ENCODE results near the gene GPC3.

Gene GPC3

GRCh38 chrX:133881007-133881406 is 104.4 kb downstream of the GPC3 start:
- no peak for DNase-seq

GRCh38 chrX:133880032-133880443 is 105.4 kb downstream of the GPC3 start:
- DNase-seq, result peak; percentile 41

DNA sequence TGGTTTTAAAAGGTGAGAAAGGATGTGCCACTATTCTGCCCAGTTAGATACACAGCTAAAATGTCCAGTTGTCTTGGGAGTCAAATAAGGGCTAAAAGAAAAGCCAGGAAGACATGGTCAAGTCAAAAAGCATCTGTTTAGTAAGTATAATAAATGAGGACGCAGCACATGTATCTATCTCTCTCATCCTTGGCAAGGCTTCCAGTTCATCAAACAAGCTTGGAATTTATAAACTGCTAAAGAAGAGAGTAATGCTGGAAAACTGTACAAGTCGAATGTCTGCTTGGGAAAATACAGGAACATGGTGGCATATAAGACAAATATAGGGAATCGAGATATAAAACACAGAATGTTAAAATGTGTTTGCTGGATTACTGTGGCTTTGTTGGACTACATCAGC is 106.7 kb downstream of the GPC3 start:
- no peak for DNase-seq

GRCh38 chrX:133876646-133877045 is 108.7 kb downstream of the GPC3 start:
- no peak for DNase-seq

DNA sequence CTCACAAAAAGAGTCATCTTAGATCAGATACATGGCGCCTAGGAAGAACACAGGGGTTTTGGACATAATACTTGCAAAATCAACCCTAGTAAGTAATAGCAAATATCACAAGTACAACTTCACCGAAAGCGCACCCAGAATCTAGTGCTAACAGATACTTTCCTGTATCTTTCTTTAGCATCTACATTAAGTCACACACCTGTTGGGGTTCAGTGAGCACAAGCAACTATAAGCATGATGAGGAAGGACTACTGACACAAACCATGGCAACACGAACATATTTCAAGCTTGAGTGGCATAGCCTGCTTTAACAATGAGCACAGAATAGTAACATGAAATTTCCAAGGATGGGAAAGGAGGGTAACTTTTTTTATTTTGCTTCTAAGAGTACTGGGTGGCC is 116.1 kb downstream of the GPC3 start:
- no peak for DNase-seq

GRCh38 chrX:133868682-133869081 is 116.7 kb downstream of the GPC3 start:
- DNase-seq, result peak; percentile 4

- no peak for DNase-seq
Measured at GRCh38 chrX:133868250-133868649, 117.1 kb downstream of the GPC3 start.

DNA sequence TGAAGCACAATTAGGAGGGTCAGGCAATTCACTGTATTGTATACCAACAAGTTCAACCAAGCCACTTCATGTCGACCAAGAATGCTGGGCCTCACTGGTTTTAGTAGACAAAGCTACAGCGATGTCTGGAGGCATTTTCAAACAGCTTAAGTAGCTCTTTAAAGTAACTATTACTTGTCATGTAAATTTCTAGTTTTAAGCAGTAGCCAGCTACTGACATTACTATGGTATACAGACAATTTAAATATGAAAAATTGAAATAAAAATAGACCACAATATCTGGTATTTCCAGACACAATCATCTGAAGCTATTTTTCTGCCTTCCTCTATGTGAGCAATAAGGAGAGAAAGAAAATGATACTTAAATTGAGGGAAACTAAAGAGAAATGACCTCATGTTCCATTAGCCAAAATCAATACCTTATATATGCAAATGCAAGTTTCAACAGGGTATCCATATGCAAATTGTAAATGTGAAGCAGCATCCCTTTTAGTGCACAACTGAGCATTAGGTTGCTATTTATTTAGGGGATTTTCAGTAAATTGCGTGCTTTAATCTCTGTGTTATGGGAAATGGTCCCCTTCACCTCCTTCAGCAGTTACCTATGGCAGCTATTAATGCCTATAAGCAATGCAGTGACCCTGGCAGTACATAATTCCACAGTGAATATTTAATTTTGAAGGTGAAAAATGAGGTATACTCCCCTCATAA is 119.5 kb downstream of the GPC3 start:
- DNase-seq, result no peak

DNA sequence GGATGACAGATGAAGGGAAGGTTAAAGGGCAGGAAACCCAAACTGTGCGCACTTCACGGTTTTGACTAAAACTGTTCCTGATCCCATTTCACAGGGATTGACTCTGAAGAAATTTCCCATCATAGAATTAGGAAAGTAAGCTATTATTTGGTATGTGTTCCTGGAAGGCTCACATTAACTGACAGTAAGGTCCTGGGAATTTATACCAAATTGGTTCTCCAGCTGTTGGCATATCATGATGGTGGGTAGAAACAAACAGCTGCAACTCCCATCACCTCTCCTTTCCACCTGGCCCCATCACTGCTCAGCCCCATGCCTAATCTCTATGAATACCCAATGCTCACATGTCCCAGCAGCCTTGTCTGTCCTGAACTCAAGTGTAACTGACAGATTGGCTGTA is 121.2 kb downstream of the GPC3 start:
- no peak for DNase-seq

DNA sequence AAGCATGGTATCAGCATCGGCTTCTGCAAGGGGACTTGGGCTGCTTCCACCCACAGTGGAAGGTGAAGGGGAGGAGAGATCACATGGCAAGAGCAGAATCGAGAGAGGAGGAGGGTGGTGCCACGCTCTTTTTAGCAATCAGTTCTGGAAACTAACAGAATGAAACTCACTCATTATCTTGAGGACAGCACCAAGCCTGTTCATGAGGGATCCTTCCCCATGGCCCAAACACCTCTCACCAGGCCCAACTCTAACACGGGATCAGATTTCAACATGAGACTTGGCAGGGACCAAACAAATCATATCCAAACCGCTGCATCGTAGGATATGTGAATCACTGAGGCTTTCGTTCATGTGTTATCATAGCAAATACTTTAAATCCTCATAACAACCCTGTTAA is 125.5 kb downstream of the GPC3 start:
- DNase-seq, result peak; percentile 9

GRCh38 chrX:133859336-133859735 is 126.1 kb downstream of the GPC3 start:
- peak; percentile 49 for DNase-seq

- DNase-seq, result no peak
Measured at GRCh38 chrX:133857640-133858269, 127.6 kb downstream of the GPC3 start.

DNA sequence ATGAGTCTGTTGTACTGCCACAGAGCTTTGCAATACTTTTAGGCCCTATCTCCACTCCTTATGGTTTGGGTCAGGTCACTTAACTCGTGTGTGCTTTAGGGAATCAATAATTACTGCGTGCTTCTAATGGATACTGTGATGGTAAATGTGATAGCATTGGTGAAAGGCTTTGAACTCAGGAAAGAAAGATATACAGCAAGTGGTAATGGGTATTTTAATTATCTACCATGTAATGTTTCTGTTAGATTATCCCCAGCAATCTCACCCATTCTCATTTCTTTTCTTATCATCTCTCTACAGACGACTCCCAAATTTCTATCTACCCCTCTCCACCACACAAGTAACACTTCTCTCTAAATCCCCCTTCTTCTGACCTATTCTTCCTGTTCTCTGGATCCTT is 128.6 kb downstream of the GPC3 start:
- DNase-seq, result no peak

GRCh38 chrX:133854290-133854689 is 131.1 kb downstream of the GPC3 start:
- no peak for DNase-seq

DNA sequence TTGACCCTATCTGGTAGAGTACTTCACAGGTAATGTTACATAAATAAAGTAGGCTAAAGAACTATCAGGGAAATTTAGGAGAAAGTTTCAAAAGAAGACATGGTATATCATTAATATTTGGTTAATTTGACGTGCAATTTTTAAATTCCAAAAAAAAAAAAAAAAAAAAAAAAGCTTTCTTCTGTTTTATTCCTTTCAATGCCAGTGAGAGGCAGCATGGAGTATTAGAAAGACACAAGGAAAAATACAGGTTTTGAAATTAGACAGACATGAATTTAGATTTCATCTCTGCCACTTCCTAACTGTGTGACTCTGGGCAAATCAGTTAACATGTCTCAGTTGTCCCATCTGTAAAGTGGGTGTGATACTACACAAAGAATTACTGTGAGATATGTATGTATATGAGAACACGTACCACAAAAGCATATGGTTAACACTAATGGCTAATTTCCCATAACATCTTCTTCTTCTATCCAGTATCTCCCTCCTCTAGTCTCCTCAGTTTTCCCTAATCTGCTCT is 132.5 kb downstream of the GPC3 start:
- no peak for DNase-seq

- no peak for DNase-seq
Measured at GRCh38 chrX:133852401-133852800, 133.0 kb downstream of the GPC3 start.

DNA sequence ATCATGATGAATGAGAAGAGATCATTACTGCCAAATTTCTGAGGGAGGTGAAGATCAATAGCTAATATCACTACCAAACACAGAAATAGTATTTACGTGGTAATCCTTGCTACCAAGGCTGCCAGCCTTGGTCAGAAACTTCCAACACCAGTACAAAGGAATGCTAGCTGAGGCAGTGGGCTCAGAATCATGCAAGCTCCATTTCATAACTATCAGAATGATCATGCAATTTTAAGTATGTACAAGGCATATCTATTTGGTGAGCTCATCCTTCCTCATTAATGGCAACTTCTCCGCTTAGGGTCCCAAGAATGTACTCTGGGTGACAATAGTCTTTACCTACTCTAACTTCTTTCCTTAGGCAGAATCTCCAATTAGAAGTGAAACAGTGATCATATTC is 135.0 kb downstream of the GPC3 start:
- no peak for DNase-seq

DNA sequence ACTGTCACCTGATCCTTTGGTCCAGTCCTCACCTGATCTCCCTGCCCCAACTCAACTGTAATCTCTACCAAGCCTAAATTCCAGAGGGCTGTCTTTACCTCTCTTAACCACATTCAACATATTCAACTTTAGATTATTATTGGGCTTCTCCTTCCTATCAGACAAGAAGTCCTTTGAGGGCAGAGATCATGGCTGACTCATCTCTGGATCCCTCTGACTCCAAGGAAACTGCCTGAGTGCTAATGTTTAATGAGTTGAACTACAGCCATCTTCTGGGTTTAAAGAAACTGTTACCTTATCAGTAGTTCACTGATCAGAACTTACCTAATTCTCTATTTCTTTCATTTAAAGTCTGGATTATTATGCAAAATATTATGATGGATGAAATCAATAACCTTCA is 135.7 kb downstream of the GPC3 start:
- DNase-seq, result no peak

GRCh38 chrX:133847340-133847994 is 137.9 kb downstream of the GPC3 start:
- no peak for DNase-seq

GRCh38 chrX:133846311-133846710 is 139.1 kb downstream of the GPC3 start:
- no peak for DNase-seq

GRCh38 chrX:133840415-133840814 is 145.0 kb downstream of the GPC3 start:
- no peak for DNase-seq

- no peak for DNase-seq
Measured at GRCh38 chrX:133838761-133839676, 146.4 kb downstream of the GPC3 start.

DNA sequence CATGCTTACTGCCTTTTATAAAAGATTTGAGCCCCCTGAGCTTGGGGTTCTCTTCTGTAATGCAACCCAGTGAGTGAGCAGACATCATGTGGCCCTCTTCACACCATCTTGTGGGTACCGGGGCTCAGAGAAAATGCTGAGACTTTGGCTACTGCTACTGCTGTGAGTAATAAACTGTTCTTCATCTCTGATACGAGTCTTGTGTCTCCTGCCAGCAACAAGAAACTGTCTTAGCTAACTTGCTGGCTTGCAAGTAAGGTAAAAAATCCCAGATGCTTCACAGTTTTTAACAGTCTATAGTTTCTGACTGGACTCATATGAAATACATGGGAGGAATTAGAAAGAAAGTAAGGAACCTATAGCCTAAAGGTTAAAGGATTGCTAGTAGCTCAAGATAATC is 148.3 kb downstream of the GPC3 start:
- no peak for DNase-seq

Data from NCI-H2171 (cell line).